Esophagus squamous epithelium (tissue), 4 donors: ENCODE results near the gene C1GALT1C1L.

ENCODE experiments used
- CTCF ChIP-seq, 6 experiments: fragments of 450-650 bp in 4 of 6; fragments of 200-600 bp in 2 of 6; sonication (generic) in 2 of 6; IDR thresholded peaks; one replicate each; pipeline ENCODE4 v1.5.1; 2016 to 2019; ENCODE audit warnings: antibody characterized with exemption in 6 of 6, mild to moderate bottlenecking in 4 of 6, moderate library complexity in 4 of 6
- POLR2A ChIP-seq, 4 donors: fragments of 450-650 bp; IDR thresholded peaks; one replicate each; pipeline ENCODE4 v1.6.1; 2017; ENCODE audit warnings: antibody characterized with exemption in 4 of 4, mild to moderate bottlenecking in 4 of 4, moderate library complexity in 3 of 4

GRCh38 chr2:43675646-43676321, 445 bp downstream of the C1GALT1C1L start:
- TF ChIP-seq POLR2A (IDR thresholded peaks at IDR 0.05): no peak
- no peak for TF ChIP-seq CTCF (IDR thresholded peaks at IDR 0.05)
